ENCODE data around the gene KCNMB1. TPM values are rescaled to one million over a fixed set of nuclear protein-coding genes. Genes with fewer than 3 reads are reported as not detected.

The KCNMB1 gene
- total RNA-seq, 2 donors from 2014 or later: 0.09 TPM; not detected in 1

DNA sequence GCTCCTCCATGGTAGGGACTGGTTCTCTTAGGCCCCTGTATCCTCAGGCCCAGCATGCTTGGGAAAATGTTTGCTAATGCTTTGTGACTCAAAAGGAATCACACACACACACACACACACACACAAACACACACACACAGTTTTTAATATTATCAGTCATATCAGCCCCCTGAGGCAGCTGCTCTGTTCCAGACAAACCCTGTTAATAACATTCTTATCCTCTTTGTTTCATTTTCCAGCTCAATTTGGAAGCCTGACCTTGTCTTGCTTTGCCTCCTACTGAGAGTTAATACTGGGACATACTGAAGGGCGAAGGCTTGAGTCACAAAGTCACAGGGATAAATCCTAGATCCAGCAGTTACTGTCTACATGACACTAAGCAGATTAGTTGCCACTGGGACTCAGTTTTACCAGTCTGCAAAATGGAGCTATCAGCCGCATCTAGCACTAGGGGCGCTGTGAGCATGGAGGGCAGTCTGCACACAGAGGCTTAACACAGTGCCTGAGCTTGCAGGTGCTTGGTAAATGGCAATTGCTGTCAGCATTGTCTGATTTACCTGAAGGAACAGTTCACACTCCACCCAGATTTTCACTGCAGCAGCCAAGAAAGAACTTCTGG, 37.1 kb upstream of the KCNMB1 start:
- Histone ChIP-seq H3K36me3 (ENCODE audit: control insufficient read depth, insufficient read depth, low read length) (no peaks in the 10 kb centered on the region), H3K27me3 (ENCODE audit: control insufficient read depth, insufficient read depth, low read length, poor library complexity, severe bottlenecking) (no peaks in the 10 kb centered on the region), H3K4me1 (ENCODE audit: control insufficient read depth, insufficient read depth, low read length) (no peaks in the 10 kb centered on the region), H3K4me3 (ENCODE audit: low read length) (no peak overlapping the region), H3K27ac (ENCODE audit: low read depth, low read length) (no peak overlapping the region), H3K9ac (ENCODE audit: extremely low read depth, low read length, poor library complexity, severe bottlenecking) (no peak overlapping the region), H3K9me3 (ENCODE audit: control insufficient read depth, low read length) (no peaks in the 10 kb centered on the region)
- no peak overlapping the region for H3K4me3 Mint-ChIP-seq
- no peak for DNase-seq
- no peaks in the 10 kb centered on the region for H3K36me3 Mint-ChIP-seq (ENCODE audit: low read depth)
- WGBS, 2 experiments (ENCODE audit: insufficient coverage in 1 of 2, insufficient read length in 1 of 2): 94% methylated on average over 3 of the region's 3 CpGs
- H3K27me3 Mint-ChIP-seq (ENCODE audit: insufficient read depth): peaks cover 4% of the 10 kb centered on the region
- no peaks in the 10 kb centered on the region for H3K4me1 Mint-ChIP-seq
- no peaks in the 10 kb centered on the region for H3K9me3 Mint-ChIP-seq
- no peak overlapping the region for H3K27ac Mint-ChIP-seq
- TF ChIP-seq, protein P1, sequence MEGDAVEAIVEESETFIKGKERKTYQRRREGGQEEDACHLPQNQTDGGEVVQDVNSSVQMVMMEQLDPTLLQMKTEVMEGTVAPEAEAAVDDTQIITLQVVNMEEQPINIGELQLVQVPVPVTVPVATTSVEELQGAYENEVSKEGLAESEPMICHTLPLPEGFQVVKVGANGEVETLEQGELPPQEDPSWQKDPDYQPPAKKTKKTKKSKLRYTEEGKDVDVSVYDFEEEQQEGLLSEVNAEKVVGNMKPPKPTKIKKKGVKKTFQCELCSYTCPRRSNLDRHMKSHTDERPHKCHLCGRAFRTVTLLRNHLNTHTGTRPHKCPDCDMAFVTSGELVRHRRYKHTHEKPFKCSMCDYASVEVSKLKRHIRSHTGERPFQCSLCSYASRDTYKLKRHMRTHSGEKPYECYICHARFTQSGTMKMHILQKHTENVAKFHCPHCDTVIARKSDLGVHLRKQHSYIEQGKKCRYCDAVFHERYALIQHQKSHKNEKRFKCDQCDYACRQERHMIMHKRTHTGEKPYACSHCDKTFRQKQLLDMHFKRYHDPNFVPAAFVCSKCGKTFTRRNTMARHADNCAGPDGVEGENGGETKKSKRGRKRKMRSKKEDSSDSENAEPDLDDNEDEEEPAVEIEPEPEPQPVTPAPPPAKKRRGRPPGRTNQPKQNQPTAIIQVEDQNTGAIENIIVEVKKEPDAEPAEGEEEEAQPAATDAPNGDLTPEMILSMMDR (conservative IDR thresholded peaks at IDR 0.05): peak; percentile 26

DNA sequence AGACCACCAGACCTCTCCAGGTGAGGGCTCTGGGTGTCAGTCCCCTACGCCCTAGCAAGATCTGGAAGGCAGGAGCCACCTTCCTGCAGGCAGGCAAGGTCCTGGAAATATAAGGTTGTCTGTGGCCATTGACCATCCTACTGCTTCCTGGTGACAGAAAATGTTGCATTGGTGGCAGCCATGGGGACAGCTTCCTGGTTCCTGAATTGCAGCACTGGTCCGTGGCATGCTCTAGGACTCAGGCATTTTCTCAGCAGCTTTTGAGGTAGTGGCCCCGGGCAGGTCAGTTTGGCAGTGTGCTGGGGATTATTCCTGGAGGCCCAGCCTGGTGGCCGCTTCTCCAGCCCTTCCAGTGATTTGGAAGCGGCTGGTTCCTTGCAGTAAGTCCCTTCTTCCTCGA, 36.6 kb upstream of the KCNMB1 start:
- H3K27me3 Mint-ChIP-seq (ENCODE audit: insufficient read depth): peaks cover 4% of the 10 kb centered on the region
- no peak overlapping the region for H3K27ac ChIP-seq (ENCODE audit: low read depth, low read length)
- no peaks in the 10 kb centered on the region for H3K36me3 ChIP-seq (ENCODE audit: control insufficient read depth, insufficient read depth, low read length)
- H3K4me1 Mint-ChIP-seq: peaks cover 2% of the 10 kb centered on the region
- no peaks in the 10 kb centered on the region for H3K9me3 Mint-ChIP-seq
- H3K27me3 ChIP-seq (ENCODE audit: control insufficient read depth, insufficient read depth, low read length, poor library complexity, severe bottlenecking): no peaks in the 10 kb centered on the region
- H3K9ac ChIP-seq (ENCODE audit: extremely low read depth, low read length, poor library complexity, severe bottlenecking): no peak overlapping the region
- 92 to 100% methylated on average over 1 to 6 of the region's 6 CpGs for WGBS, 2 experiments (ENCODE audit: insufficient coverage in 1 of 2, insufficient read length in 1 of 2)
- no peaks in the 10 kb centered on the region for H3K9me3 ChIP-seq (ENCODE audit: control insufficient read depth, low read length)
- DNase-seq: no peak
- H3K4me1 ChIP-seq (ENCODE audit: control insufficient read depth, insufficient read depth, low read length): no peaks in the 10 kb centered on the region
- TF ChIP-seq, protein P1 (conservative IDR thresholded peaks at IDR 0.05): no peak
- no peaks in the 10 kb centered on the region for H3K36me3 Mint-ChIP-seq (ENCODE audit: low read depth)
- H3K4me3 ChIP-seq (ENCODE audit: low read length): no peak overlapping the region
- H3K4me3 Mint-ChIP-seq: no peak overlapping the region
- H3K27ac Mint-ChIP-seq: no peak overlapping the region

DNA sequence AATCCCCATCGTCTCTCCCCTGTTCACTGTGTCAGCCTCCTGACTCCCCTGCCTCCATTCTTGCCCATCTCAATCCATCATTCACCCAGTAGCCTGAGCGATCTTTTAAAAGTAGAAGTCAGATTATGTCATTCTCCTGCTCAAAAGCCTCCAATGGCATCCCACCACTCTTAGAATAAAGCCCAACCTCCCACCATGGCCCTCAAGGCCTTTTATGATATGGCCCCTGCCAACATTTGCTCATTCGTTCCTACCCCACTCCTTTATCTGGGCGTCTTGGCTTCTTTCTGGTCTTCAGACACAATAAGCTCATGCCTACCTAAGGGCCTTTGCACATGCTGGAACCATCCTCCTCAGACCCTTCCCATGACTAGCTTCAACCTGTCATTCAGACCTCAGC, 35.5 kb upstream of the KCNMB1 start:
- no peak overlapping the region for H3K4me3 ChIP-seq (ENCODE audit: low read length)
- no peak overlapping the region for H3K27ac Mint-ChIP-seq
- WGBS, 2 experiments (ENCODE audit: insufficient coverage in 1 of 2, insufficient read length in 1 of 2): 89 to 91% methylated on average over 3 to 4 of the region's 4 CpGs

More for the DNA sequence above, 35.5 kb upstream of the KCNMB1 start:
- H3K4me3 Mint-ChIP-seq: no peak overlapping the region
- no peaks in the 10 kb centered on the region for H3K9me3 Mint-ChIP-seq
- Histone ChIP-seq H3K9me3 (ENCODE audit: control insufficient read depth, low read length) (no peaks in the 10 kb centered on the region), H3K9ac (ENCODE audit: extremely low read depth, low read length, poor library complexity, severe bottlenecking) (no peak overlapping the region), H3K36me3 (ENCODE audit: control insufficient read depth, insufficient read depth, low read length) (no peaks in the 10 kb centered on the region), H3K27me3 (ENCODE audit: control insufficient read depth, insufficient read depth, low read length, poor library complexity, severe bottlenecking) (no peaks in the 10 kb centered on the region), H3K4me1 (ENCODE audit: control insufficient read depth, insufficient read depth, low read length) (no peaks in the 10 kb centered on the region), H3K27ac (ENCODE audit: low read depth, low read length) (no peak overlapping the region)
- H3K4me1 Mint-ChIP-seq: peaks cover 2% of the 10 kb centered on the region
- H3K27me3 Mint-ChIP-seq (ENCODE audit: insufficient read depth): peaks cover 4% of the 10 kb centered on the region
- DNase-seq: no peak
- H3K36me3 Mint-ChIP-seq (ENCODE audit: low read depth): no peaks in the 10 kb centered on the region
- TF ChIP-seq, protein P1 (conservative IDR thresholded peaks at IDR 0.05): no peak
